UCSD-AML1 (cell line): ENCODE data around the gene ZNF12.
"Not testable (repeated sequence)": the region's sequence is repeated elsewhere in the genome, so short reads cannot be mapped to it uniquely, and the experiment has no call there.

Experiments used
- DNase-seq: peaks from one replicate; lab custom pipeline; 2025; ENCODE audit not compliant: unreplicated experiment; lab: John Stamatoyannopoulos, UW

The ZNF12 gene

DNA sequence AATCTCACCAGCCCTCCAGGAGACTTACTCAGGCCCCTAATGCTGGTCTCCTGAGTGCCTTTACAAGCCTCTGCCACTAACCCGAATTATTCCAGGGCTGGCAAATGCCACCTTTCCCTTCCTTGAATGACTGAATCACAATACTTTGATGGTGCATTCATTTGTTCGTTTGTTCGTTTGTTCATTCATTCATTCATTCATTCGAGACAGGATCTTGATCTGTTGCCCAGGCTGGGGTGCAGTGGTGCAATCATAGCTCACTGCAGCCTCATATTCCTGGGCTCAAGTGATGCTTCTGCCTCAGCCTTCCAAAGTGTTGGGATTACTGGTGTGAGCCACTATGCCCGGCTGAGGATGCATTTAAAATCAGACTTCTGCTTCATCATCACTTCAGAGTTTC lies 6.0 kb downstream of the ZNF12 start:
- DNase-seq = no peak

DNA sequence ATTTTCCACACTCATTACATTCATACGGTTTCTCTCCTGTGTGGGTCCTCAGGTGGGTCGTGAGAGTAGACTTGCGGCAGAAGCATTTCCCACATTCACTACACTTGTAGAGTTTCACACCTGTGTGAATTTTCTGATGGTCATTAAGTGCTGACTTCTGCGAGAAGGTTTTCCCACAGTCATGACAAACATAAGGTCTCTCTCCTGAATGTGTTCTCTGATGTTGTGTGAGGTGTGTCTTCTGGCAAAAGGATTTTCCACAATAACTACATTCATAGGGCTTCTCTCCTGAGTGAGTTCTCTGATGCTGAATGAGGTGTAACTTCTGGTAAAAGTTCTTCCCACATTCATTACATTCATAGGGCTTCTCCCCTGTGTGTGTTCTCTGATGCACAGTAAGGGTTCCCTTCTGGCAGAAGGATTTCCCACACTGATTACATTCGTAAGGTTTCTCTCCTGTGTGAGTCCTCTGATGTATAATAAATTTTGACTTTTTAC lies 15.1 kb downstream of the ZNF12 start:
- no peak for DNase-seq

GRCh38 chr7:6691103-6691502 lies 15.6 kb downstream of the ZNF12 start:
- no peak for DNase-seq

DNA sequence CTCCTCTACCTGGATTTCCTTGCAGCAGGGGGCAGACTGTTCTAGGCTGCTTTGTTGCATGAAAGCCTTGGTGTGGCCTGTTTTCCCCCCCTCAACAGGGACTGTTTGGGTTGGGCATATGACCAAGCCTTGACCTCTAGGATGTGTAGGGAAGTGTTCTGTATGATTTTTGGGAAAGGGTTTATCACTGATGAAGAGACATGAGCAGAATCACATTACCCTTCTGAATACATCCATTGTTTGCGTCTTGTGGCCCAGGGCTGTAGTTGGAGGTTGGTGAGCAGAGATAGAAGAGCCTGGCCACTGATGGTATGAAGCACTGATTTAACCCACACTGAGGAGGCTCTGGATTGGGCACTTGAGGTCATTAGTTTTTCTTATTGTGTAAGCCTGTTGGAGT lies 26.6 kb downstream of the ZNF12 start:
- no peak for DNase-seq

DNA sequence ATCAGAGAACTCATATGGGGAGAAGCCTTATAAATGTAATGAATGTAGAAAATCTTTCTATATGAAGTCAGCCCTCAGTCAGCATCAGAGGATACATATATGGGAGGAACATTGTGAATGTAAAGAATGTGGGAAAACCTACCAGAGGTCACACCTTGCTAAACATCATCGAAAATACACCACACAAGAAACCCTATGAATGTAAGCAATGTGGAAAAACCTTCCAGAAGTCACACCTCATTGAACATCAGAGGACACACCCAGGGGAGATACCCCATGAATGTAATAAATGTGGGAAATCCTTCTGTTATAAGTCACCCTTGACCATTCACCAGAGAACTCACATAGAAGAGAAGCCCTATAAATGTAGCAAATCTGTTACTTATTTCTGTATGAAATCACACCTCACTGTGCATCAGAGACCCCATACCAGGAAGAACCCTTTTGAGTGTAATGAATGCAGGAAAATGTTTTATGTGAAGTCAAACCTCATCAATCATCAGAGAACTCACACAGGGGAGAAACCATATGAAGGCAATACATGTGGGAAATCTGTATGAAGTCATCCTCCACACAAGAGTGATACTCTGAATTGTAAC lies 30.8 kb downstream of the ZNF12 start:
- no peak for DNase-seq

DNA sequence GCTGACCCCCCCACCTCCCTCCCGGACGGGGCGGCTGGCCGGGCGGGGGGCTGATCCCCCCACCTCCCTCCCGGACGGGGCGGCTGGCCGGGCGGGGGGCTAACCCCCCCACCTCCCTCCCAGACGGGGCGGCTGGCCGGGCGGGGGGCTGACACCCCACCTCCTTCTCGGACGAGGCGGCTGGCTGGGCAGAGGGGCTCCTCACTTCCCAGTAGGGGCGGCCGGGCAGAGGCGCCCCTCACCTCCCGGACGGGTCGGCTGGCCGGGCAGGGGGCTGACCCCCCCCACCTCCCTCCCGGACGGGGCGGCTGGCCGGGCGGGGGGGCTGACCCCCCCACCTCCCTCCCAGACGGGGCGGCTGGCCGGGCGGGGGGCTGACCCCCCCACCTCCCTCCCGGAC lies 35.9 kb downstream of the ZNF12 start:
- DNase-seq = not testable (repeated sequence)

DNA sequence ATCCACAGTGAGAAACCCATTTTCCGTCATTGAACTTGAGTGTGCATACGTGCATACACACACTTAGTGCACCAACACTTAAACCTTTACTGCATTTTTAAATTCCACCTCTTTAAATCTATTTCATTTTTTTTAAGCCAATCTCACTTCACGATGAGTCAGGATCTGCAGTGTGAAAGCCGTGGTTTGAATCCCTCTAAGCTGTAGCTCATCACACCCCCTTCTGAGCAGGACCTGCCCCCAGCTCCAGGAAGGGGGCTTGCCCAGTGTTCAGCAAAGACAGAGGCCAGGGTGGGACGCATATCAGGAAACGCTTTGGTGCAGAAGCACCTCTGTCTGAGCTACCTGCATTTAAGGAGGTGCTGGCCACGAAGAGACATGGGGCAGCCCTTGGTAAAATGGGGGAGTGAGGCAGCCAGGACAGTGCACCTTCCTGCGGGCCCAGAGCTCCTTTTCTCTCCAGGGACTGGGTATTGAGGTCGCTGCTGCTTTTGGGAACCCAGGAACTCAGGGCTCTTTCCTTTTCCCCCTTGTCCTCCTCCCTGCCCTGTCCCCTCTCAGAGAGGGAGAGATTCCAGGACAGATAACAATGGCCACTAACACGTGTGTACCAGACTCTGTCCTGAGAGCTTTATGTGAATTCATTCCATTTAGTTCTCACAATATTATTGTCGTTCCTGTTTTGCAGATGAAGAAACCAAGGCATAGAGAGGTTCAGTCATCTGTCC lies 48.0 kb downstream of the ZNF12 start:
- DNase-seq = no peak

GRCh38 chr7:6656413-6656812 lies 50.3 kb downstream of the ZNF12 start:
- no peak for DNase-seq

GRCh38 chr7:6655636-6656385 lies 50.9 kb downstream of the ZNF12 start:
- DNase-seq = no peak

DNA sequence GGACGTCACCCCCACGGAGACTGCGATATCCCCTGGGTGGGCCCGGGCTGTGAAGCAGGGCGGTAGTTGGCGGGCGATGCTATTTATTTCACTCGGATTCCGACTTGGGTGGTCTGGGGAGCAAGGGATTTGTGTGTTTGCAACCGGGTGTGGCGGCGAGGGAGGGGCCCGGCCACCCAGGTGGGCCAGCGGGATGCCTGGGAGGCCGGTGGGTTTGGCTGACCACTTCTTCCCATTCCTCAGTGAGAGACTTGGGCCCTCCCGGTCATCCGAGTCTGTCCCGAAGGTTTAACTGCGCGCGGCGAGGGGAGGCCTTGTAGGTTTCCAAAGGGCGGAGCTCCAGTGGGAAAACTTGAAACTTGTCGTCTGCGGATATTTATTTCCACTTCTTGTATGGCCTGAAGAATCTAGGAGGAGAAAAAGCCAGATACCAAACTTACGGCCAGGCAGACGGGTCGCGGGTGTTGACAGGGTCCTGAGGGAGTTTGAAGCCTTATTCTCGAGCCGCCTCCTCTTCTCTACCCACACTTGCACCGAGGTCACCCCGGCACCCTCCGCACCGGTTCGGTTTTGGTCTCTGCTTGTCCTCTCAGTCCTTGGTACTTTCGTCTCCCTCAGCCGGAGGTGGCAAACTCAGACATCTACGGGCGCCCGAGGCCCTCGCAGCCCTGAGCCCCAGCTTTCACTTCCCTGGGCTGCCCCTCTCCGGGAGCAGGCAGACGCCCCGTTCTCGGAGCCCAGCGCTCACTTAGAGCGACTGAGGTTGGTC lies 51.7 kb downstream of the ZNF12 start:
- DNase-seq = no peak

- no peak for DNase-seq
Observed at GRCh38 chr7:6654113-6654841, 52.5 kb downstream of the ZNF12 start.

- DNase-seq = no peak
Observed at GRCh38 chr7:6653071-6654003, 53.4 kb downstream of the ZNF12 start.

- no peak for DNase-seq
Observed at GRCh38 chr7:6652446-6653011, 54.2 kb downstream of the ZNF12 start.

GRCh38 chr7:6651851-6652445 lies 54.8 kb downstream of the ZNF12 start:
- no peak for DNase-seq

GRCh38 chr7:6650521-6651011 lies 56.2 kb downstream of the ZNF12 start:
- no peak for DNase-seq

- DNase-seq = no peak
Observed at GRCh38 chr7:6650086-6650485, 56.7 kb downstream of the ZNF12 start.

DNA sequence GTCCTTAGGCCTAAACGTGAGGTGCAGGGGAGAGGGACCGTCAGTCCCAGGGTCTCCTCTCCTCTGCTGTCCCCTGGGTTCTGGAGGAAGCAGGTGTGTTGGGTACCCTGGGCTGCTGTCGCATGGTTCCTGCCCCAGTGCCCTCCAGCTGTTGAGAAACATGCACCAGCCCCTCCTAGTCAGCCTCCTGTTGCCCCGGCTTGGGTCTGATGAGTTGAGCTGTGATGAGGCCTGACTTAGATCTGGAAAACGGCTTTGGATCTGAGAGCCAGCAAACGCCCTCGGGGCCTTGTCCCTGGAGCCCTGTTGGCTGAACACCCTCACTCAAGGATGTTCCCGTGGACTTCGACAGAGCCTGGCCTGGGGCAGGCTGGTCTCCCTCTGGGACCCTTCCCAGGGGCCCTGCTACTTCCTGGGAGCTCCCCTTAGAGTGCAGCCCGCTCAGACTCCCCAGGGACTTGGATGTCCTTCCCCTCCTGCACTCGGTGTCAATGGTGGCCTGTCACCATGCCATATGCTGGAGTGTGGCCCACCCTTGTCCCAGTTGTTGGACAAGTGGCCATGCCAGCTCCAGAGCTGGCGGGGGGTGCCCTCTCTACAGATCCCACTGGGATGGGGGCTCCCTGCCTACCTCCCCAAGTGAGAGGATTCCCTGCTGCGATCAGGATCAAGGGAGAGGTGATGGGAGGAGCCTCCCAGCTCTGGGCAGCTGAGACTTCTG lies 57.3 kb downstream of the ZNF12 start:
- no peak for DNase-seq

GRCh38 chr7:6648815-6649104 lies 58.0 kb downstream of the ZNF12 start:
- no peak for DNase-seq
